Measurements from ENCODE around the gene PLS3. TPM values are rescaled to one million over a fixed set of nuclear protein-coding genes. Genes with fewer than 3 reads are reported as not detected.
"Not testable (repeated sequence)": the region's sequence is repeated elsewhere in the genome, so short reads cannot be mapped to it uniquely, and the experiment has no call there.

The PLS3 gene
- total and polyA plus RNA-seq, 5 donors from 2014 or later: 1.3 to 5.3 (median 2.9) TPM

- Histone ChIP-seq H3K9me3 (ENCODE audit: control insufficient read depth in 2 of 2, low read length in 2 of 2) (no peaks in the 10 kb centered on the region), H3K4me3 (ENCODE audit: low read depth, low read length) (no peak overlapping the region), H3K27ac (ENCODE audit: insufficient read depth, low read length, poor library complexity, severe bottlenecking) (no peak overlapping the region), H3K27me3 (ENCODE audit: control insufficient read depth, insufficient read depth, low read length) (no peaks in the 10 kb centered on the region), H3K36me3 (ENCODE audit: control insufficient read depth, insufficient read depth, low read length) (no peaks in the 10 kb centered on the region), H3K4me1 (ENCODE audit: control insufficient read depth, insufficient read depth, low read length, poor library complexity, severe bottlenecking) (no peaks in the 10 kb centered on the region)
- H3K4me1 Mint-ChIP-seq: no peaks in the 10 kb centered on the region
- H3K27ac Mint-ChIP-seq: no peak overlapping the region
- DNase-seq (no peak), ATAC-seq (ENCODE audit: low read depth in 2 of 2) (no peak)
- no peaks in the 10 kb centered on the region for H3K27me3 Mint-ChIP-seq
- no peaks in the 10 kb centered on the region for H3K9me3 Mint-ChIP-seq
- no peaks in the 10 kb centered on the region for H3K36me3 Mint-ChIP-seq
- H3K4me3 Mint-ChIP-seq: no peak overlapping the region
Observed at GRCh38 chrX:115622534-115622933, 61.6 kb downstream of the PLS3 start.

- Histone ChIP-seq H3K36me3 (ENCODE audit: control insufficient read depth, insufficient read depth, low read length) (no peaks in the 10 kb centered on the region), H3K4me3 (ENCODE audit: low read depth, low read length) (no peak overlapping the region), H3K27me3 (ENCODE audit: control insufficient read depth, insufficient read depth, low read length) (no peaks in the 10 kb centered on the region), H3K27ac (ENCODE audit: insufficient read depth, low read length, poor library complexity, severe bottlenecking) (no peak overlapping the region), H3K9me3 (ENCODE audit: control insufficient read depth in 2 of 2, low read length in 2 of 2) (no peaks in the 10 kb centered on the region), H3K4me1 (ENCODE audit: control insufficient read depth, insufficient read depth, low read length, poor library complexity, severe bottlenecking) (no peaks in the 10 kb centered on the region)
- Mint-ChIP-seq H3K27ac (no peak overlapping the region), H3K27me3 (no peaks in the 10 kb centered on the region), H3K36me3 (no peaks in the 10 kb centered on the region), H3K4me3 (no peak overlapping the region), H3K4me1 (no peaks in the 10 kb centered on the region), H3K9me3 (no peaks in the 10 kb centered on the region)
- DNase-seq: no peak
- no peak for ATAC-seq (ENCODE audit: low read depth in 2 of 2)
Observed at GRCh38 chrX:115624916-115625315, 63.9 kb downstream of the PLS3 start.

GRCh38 chrX:115625572-115626301 lies 64.8 kb downstream of the PLS3 start:
- H3K4me3 Mint-ChIP-seq: no peak overlapping the region
- no peak for ATAC-seq (ENCODE audit: low read depth in 2 of 2)
- Histone ChIP-seq H3K9me3 (ENCODE audit: control insufficient read depth in 2 of 2, low read length in 2 of 2) (no peaks in the 10 kb centered on the region), H3K4me1 (ENCODE audit: control insufficient read depth, insufficient read depth, low read length, poor library complexity, severe bottlenecking) (no peaks in the 10 kb centered on the region), H3K36me3 (ENCODE audit: control insufficient read depth, insufficient read depth, low read length) (no peaks in the 10 kb centered on the region), H3K27me3 (ENCODE audit: control insufficient read depth, insufficient read depth, low read length) (no peaks in the 10 kb centered on the region), H3K27ac (ENCODE audit: insufficient read depth, low read length, poor library complexity, severe bottlenecking) (no peak overlapping the region), H3K4me3 (ENCODE audit: low read depth, low read length) (no peak overlapping the region)
- H3K4me1 Mint-ChIP-seq: no peaks in the 10 kb centered on the region
- no peaks in the 10 kb centered on the region for H3K9me3 Mint-ChIP-seq
- H3K36me3 Mint-ChIP-seq: no peaks in the 10 kb centered on the region
- DNase-seq: no peak
- no peak overlapping the region for H3K27ac Mint-ChIP-seq
- H3K27me3 Mint-ChIP-seq: no peaks in the 10 kb centered on the region

DNA sequence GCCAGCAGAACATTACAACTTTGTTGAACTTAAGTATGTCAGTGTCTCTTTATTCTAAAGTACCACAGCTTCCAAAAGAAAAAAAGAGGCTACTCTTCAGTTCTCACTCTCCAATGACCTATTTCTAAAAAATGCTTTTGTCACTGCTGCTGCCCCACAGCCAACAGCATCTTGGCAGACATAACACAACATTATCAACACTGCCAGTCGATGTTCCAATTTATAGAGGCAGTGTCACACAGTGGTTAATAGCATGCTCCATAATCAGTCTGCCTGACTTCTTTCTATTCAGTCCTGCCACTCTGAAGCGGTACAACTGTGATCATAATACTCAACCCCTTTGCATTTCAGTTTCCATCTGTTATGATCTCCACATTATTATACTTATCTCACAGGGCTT lies 69.2 kb downstream of the PLS3 start:
- DNase-seq (no peak), ATAC-seq (ENCODE audit: low read depth in 2 of 2) (no peak)
- Histone ChIP-seq H3K4me1 (ENCODE audit: control insufficient read depth, insufficient read depth, low read length, poor library complexity, severe bottlenecking) (no peaks in the 10 kb centered on the region), H3K27ac (ENCODE audit: insufficient read depth, low read length, poor library complexity, severe bottlenecking) (no peak overlapping the region), H3K9me3 (ENCODE audit: control insufficient read depth in 2 of 2, low read length in 2 of 2) (no peaks in the 10 kb centered on the region), H3K27me3 (ENCODE audit: control insufficient read depth, insufficient read depth, low read length) (no peaks in the 10 kb centered on the region), H3K36me3 (ENCODE audit: control insufficient read depth, insufficient read depth, low read length) (no peaks in the 10 kb centered on the region), H3K4me3 (ENCODE audit: low read depth, low read length) (no peak overlapping the region)
- Mint-ChIP-seq H3K27me3 (no peaks in the 10 kb centered on the region), H3K27ac (no peak overlapping the region), H3K9me3 (no peaks in the 10 kb centered on the region), H3K4me3 (no peak overlapping the region), H3K36me3 (no peaks in the 10 kb centered on the region), H3K4me1 (no peaks in the 10 kb centered on the region)

DNA sequence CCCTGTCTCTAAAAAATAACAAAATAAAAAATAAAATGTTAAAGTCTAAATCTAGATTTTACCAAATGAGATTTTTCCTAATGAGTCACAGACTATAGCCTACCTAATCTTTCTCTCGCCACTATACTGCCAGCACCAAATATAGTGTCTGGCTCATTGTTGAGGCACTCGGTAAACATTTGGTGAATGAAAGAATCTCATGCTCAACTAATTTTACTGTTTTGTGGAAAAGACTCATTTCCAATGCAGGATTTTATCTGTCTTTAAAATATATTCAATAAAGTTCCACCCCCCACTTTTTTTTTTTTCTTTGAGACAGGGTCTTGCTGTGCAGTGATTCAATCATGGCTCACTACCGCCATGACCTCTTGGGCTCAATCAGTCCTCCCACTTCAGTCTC lies 71.5 kb downstream of the PLS3 start:
- no peak overlapping the region for H3K27ac ChIP-seq (ENCODE audit: insufficient read depth, low read length, poor library complexity, severe bottlenecking)
- no peaks in the 10 kb centered on the region for H3K36me3 ChIP-seq (ENCODE audit: control insufficient read depth, insufficient read depth, low read length)
- Mint-ChIP-seq H3K4me1 (no peaks in the 10 kb centered on the region), H3K36me3 (no peaks in the 10 kb centered on the region), H3K27ac (no peak overlapping the region), H3K4me3 (no peak overlapping the region), H3K9me3 (no peaks in the 10 kb centered on the region), H3K27me3 (no peaks in the 10 kb centered on the region)
- no peaks in the 10 kb centered on the region for H3K4me1 ChIP-seq (ENCODE audit: control insufficient read depth, insufficient read depth, low read length, poor library complexity, severe bottlenecking)
- H3K9me3 ChIP-seq (ENCODE audit: control insufficient read depth in 2 of 2, low read length in 2 of 2): no peaks in the 10 kb centered on the region
- DNase-seq (no peak), ATAC-seq (ENCODE audit: low read depth in 2 of 2) (no peak)
- no peaks in the 10 kb centered on the region for H3K27me3 ChIP-seq (ENCODE audit: control insufficient read depth, insufficient read depth, low read length)
- no peak overlapping the region for H3K4me3 ChIP-seq (ENCODE audit: low read depth, low read length)

DNA sequence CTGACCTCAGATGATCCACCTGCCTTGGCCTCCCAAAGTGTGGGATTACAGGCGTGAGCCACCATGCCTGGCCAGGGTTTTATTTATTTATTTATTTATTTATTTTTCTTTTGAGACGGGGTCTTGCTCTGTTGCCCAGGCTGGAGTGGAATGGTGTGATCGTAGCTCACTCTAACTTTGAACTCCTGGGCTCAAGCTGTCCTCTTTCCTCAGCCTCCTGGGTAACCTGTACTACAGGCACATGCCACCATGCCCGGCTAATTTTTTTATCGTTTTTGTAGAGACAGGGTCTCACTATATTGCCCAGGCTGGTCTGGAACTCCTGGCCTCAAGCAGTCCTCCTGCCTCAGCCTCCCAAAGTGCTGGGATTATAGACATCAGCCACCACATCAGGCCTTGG lies 72.4 kb downstream of the PLS3 start:
- H3K27me3 Mint-ChIP-seq; H3K27me3 ChIP-seq (ENCODE audit: control insufficient read depth, insufficient read depth, low read length); H3K27ac ChIP-seq (ENCODE audit: insufficient read depth, low read length, poor library complexity, severe bottlenecking); H3K9me3 ChIP-seq (ENCODE audit: control insufficient read depth in 2 of 2, low read length in 2 of 2); H3K4me3 Mint-ChIP-seq; H3K4me1 Mint-ChIP-seq; H3K4me3 ChIP-seq (ENCODE audit: low read depth, low read length); H3K27ac Mint-ChIP-seq; H3K9me3 Mint-ChIP-seq; H3K36me3 Mint-ChIP-seq; H3K36me3 ChIP-seq (ENCODE audit: control insufficient read depth, insufficient read depth, low read length); H3K4me1 ChIP-seq (ENCODE audit: control insufficient read depth, insufficient read depth, low read length, poor library complexity, severe bottlenecking); ATAC-seq (ENCODE audit: low read depth in 2 of 2); DNase-seq: not testable (repeated sequence)

DNA sequence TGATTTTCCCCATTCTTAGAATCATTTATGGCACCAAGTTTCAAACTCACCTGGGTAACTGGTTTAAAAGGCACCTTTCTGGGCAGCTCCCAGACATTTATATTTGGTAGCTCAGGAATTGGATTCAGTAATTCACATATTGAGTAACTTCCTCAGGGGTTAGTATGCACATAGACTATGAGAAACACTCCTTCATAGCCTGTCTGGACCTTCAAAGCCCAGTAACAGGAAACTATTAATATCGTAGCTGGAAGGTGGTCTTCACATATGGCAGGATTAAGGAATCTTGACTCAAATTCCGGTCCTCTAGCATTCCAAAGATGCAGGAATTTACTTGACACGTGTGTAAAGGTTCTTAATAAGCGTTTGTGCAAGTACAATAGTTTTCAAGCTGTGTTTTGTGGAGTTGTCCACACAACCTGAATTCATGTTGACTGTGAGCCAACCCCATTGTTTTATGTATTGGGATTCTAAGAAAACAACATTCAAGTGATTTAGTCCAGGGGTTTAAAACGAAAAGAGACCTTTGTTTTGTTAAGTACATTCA lies 78.4 kb downstream of the PLS3 start:
- Mint-ChIP-seq H3K27me3 (no peaks in the 10 kb centered on the region), H3K4me1 (no peaks in the 10 kb centered on the region), H3K27ac (no peak overlapping the region), H3K36me3 (no peaks in the 10 kb centered on the region), H3K4me3 (no peak overlapping the region), H3K9me3 (peaks cover 0 to 2% (median 0%) of the 10 kb centered on the region in 7 donors)
- ATAC-seq (ENCODE audit: low read depth in 2 of 2): no peak
- Histone ChIP-seq H3K4me1 (ENCODE audit: control insufficient read depth, insufficient read depth, low read length, poor library complexity, severe bottlenecking) (no peaks in the 10 kb centered on the region), H3K4me3 (ENCODE audit: low read depth, low read length) (no peak overlapping the region), H3K27ac (ENCODE audit: insufficient read depth, low read length, poor library complexity, severe bottlenecking) (no peak overlapping the region), H3K9me3 (ENCODE audit: control insufficient read depth in 2 of 2, low read length in 2 of 2) (no peaks in the 10 kb centered on the region), H3K36me3 (ENCODE audit: control insufficient read depth, insufficient read depth, low read length) (no peaks in the 10 kb centered on the region), H3K27me3 (ENCODE audit: control insufficient read depth, insufficient read depth, low read length) (no peaks in the 10 kb centered on the region)
- DNase-seq: no peak

DNA sequence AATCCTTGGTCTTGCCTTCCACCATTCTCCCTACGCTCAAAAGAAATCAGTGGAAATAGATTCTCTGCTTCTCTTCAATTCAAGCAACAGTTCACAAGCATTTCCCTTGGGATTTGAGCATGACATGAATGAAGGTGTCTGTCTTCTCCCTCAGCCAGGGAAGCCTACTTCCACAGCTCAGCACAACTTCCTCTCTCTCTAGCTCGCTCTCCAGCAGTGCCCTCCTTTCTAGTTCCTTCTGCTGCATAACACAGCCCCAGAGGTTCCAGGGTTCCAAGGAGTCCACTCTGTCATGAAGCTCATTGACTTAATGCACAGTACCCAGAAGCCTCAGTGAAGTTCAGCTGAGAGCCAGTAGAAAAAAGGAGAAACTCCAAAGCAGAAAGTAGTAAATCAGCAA lies 81.3 kb downstream of the PLS3 start:
- ATAC-seq (ENCODE audit: low read depth in 2 of 2) (no peak), DNase-seq (no peak)
- Mint-ChIP-seq H3K27me3 (no peaks in the 10 kb centered on the region), H3K9me3 (peaks cover 0 to 2% (median 0%) of the 10 kb centered on the region in 7 donors), H3K4me1 (no peaks in the 10 kb centered on the region), H3K27ac (no peak overlapping the region), H3K36me3 (no peaks in the 10 kb centered on the region), H3K4me3 (no peak overlapping the region)
- H3K36me3 ChIP-seq (ENCODE audit: control insufficient read depth, insufficient read depth, low read length): no peaks in the 10 kb centered on the region
- H3K4me3 ChIP-seq (ENCODE audit: low read depth, low read length): no peak overlapping the region
- no peaks in the 10 kb centered on the region for H3K9me3 ChIP-seq (ENCODE audit: control insufficient read depth in 2 of 2, low read length in 2 of 2)
- no peaks in the 10 kb centered on the region for H3K4me1 ChIP-seq (ENCODE audit: control insufficient read depth, insufficient read depth, low read length, poor library complexity, severe bottlenecking)
- H3K27me3 ChIP-seq (ENCODE audit: control insufficient read depth, insufficient read depth, low read length): no peaks in the 10 kb centered on the region
- no peak overlapping the region for H3K27ac ChIP-seq (ENCODE audit: insufficient read depth, low read length, poor library complexity, severe bottlenecking)
